SIG-M5 (cell line): ENCODE results near the gene INHBB.

Experiments
- DNase-seq: peaks from one replicate; lab custom pipeline; 2025; lab: John Stamatoyannopoulos, UW

Gene INHBB

DNA sequence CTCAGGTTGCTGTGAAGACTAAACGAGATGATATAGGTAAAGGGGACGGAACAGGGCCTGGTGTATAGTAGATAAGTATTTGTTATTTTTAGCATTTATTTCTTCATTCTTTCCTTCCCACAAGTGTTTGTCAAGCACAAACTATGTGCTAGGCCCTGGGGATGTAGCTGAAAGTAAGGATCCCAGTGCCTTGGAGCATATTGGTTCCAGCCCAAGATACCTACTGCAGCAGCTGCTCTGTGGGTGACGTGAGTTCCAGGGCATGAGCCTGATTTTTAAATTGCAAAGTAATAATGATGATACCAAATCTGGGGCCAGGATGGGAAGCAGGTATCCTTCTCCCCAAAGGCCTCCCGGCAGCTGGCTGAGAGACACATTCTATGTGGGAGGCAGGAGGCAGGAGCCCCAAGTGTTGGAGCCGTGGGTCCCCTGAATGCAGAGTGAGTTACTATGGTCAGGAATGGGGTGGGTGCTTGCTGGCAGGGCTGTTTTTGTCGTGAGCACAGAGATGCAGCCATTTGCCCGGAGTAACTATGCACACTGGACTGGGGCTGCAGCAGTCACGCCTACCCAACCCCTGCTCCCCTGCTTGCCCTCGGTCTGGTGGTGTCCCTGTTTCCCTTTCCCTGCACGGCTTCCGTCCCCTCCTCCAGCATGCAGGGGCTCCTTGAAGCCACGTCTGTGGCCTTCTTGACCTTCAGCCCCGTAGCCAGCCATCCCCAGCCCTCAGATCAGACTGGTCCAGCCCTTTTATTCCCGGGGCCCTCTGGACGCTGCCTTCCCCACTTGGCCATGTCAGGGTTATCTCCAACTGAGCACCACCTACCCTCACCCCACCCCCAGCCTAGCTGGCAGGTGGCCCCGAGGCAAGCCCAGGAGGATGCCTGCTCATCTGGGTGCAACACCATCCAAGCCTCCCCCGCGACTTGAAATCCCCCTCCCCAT, 52.4 kb downstream of the INHBB start:
- no peak for DNase-seq

DNA sequence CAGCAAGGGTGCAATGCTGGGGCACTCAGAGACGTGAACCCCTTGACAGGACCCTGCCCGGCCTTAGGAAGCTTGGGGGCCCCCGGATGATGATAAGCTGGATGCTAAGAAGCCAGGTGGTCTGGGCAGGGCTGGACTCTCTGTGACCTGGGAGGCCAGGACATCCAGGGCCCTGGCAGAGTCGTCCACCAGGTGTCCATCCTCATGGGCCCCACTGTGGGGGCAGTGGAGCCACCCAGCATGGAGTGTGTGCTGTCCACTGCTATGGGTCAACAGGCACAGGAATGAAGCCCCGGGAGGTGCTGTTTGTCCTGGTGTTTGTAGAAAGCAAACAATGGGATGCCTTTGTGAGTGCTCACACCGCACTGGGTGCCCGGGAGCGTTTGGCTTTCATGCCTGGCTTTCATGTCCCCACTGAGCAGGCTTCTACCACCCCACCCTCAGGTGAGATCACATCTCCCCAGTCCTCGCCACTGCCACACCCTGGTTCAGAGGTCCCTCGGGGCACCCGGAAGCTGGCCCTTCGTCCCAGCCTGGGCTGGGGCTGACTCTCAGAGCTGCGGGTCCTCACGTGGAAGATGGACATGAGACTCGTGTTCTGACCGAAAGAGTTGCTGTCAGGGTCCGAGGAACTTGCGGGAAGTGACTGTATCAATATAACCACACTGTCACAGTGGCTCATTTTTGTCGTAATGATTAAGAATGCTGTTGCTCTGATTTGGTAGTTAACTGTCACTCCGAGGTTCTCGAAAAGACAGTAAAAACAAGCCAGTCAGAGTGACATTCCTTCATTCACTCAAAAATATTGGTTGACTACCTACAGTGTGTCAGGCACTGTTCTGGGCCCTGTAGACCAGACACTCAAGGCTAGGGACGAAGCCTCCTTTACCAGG, 53.3 kb downstream of the INHBB start:
- no peak for DNase-seq

DNA sequence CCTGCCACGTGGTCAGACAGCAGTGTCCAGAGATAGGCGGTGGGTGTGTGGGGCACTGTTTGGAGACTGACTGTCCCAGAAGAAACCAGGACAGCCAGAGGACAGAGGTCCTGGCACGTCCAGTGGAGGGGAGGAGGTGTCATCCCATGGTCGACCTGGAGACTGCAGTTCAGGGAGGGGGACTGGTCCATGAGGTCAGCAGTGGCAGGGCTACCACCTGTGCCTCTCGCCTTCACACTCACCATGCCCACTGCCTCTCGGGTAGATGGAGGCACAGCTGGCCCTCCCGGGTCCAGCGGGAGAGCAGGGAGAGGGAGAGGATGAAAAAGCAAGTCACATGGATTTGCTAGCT, 53.9 kb downstream of the INHBB start:
- no peak for DNase-seq

DNA sequence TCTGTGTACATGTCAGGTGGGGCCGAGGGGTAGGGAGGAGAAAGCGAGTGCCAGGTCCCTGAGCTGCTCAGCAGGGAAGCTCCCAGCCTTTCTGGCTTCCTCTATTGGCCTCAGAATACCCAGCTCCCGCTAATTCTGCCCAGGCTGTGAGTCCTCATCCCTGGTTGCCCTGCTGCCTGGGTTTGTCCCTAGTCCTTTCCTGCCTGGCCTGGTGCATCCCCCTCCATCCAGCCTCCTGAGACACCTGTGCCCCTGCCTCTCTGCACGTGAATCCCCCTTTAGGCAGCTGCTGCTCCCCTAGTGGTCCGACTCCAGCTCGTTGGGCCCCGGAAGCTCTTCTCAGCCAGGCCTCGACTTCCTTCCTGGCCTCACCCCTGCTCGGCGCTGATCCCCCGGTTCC, 54.6 kb downstream of the INHBB start:
- no peak for DNase-seq
